ENCODE data around the gene DKKL1. TPM values are rescaled to one million over a fixed set of nuclear protein-coding genes. Genes with fewer than 3 reads are reported as not detected.
A peak's percentile ranks its signal among the peaks of the same experiment; 100 is the strongest.
"Not testable (repeated sequence)": the region's sequence is repeated elsewhere in the genome, so short reads cannot be mapped to it uniquely, and the experiment has no call there.

The DKKL1 gene
- total RNA-seq, 2 experiments from 2014 or later: 0.61 to 0.63 TPM

- H3K27ac ChIP-seq (ENCODE audit: low read depth, low read length, poor library complexity, severe bottlenecking): no peak overlapping the region
- H2AFZ ChIP-seq (ENCODE audit: low read length): no peak overlapping the region
- CTCF ChIA-PET (ENCODE audit: unreplicated experiment): no interaction called here
- no TSS peak for BruUV-seq (replicated peaks)
- H3K36me3 ChIP-seq (ENCODE audit: insufficient read depth, low read length): peaks cover 53% of the 10 kb centered on the region
- H3K79me2 ChIP-seq (ENCODE audit: insufficient read depth, low read depth, low read length): peaks cover 9% of the 10 kb centered on the region; the same call in 1 of the 2 replicates
- no peaks in the 10 kb centered on the region for H3K9me2 ChIP-seq (ENCODE audit: insufficient read depth, low read length)
- no peak for TF ChIP-seq EZH2phosphoT487 (IDR thresholded peaks at IDR 0.05; ENCODE audit: borderline replicate concordance, low read depth, low read length)
- no peak for TF ChIP-seq CTCF (conservative IDR thresholded peaks at IDR 0.05; ENCODE audit: low read length)
- no peak overlapping the region for H3K4me3 ChIP-seq (ENCODE audit: low read depth, low read length, poor library complexity, severe bottlenecking)
- intact Hi-C loops (cut with micrococcal nuclease; ENCODE audit: unreplicated experiment): no loop called here
- no peak overlapping the region for H3K4me2 ChIP-seq (ENCODE audit: low read length)
- H3K9me3 ChIP-seq (ENCODE audit: low read length): peaks cover 27% of the 10 kb centered on the region; the same call in 1 of the 2 replicates
- peaks cover 28% of the 10 kb centered on the region for H3K4me1 ChIP-seq (ENCODE audit: insufficient read depth, low read length, poor library complexity, severe bottlenecking)
- no peaks in the 10 kb centered on the region for H4K20me1 ChIP-seq (ENCODE audit: insufficient read depth, low read length)
- POLR2A ChIA-PET: no interaction called here
- no peak for DNase-seq (ENCODE audit: low spot score)
Measured at GRCh38 chr19:49316284-49316683, 47.4 kb upstream of the DKKL1 start.

- H3K4me2 ChIP-seq (ENCODE audit: low read length): no peak overlapping the region
- H3K9me2 ChIP-seq (ENCODE audit: insufficient read depth, low read length): no peaks in the 10 kb centered on the region
- peaks cover 71% of the 10 kb centered on the region for H3K36me3 ChIP-seq (ENCODE audit: insufficient read depth, low read length)
- ChIA-PET POLR2A (interaction anchor here (0.5 to 1.3 kb wide), 5 partner anchors 8 to 374 kb away, joined by 3 to 5 read pairs (median 3); no protein-coding TSS in a partner anchor), CTCF (ENCODE audit: unreplicated experiment) (no interaction called here)
- intact Hi-C loops (cut with micrococcal nuclease; ENCODE audit: unreplicated experiment): no loop called here
- H3K9me3 ChIP-seq (ENCODE audit: low read length): peaks cover 44% of the 10 kb centered on the region
- no peak for TF ChIP-seq EZH2phosphoT487 (IDR thresholded peaks at IDR 0.05; ENCODE audit: borderline replicate concordance, low read depth, low read length)
- TF ChIP-seq CTCF (conservative IDR thresholded peaks at IDR 0.05; ENCODE audit: low read length): no peak
- no peak overlapping the region for H3K27ac ChIP-seq (ENCODE audit: low read depth, low read length, poor library complexity, severe bottlenecking)
- no peaks in the 10 kb centered on the region for H4K20me1 ChIP-seq (ENCODE audit: insufficient read depth, low read length)
- no peak overlapping the region for H2AFZ ChIP-seq (ENCODE audit: low read length)
- peaks cover 21% of the 10 kb centered on the region for H3K4me1 ChIP-seq (ENCODE audit: insufficient read depth, low read length, poor library complexity, severe bottlenecking)
- DNase-seq (ENCODE audit: low spot score): no peak
- peaks cover 14% of the 10 kb centered on the region; the same call in 1 of the 2 replicates for H3K79me2 ChIP-seq (ENCODE audit: insufficient read depth, low read depth, low read length)
- H3K4me3 ChIP-seq (ENCODE audit: low read depth, low read length, poor library complexity, severe bottlenecking): no peak overlapping the region
- no TSS peak for BruUV-seq (replicated peaks)
Measured at GRCh38 chr19:49318296-49318695, 45.4 kb upstream of the DKKL1 start.

- H3K4me3 ChIP-seq (ENCODE audit: low read depth, low read length, poor library complexity, severe bottlenecking): peak within 1 kb of the TSS; percentile 26
- peak within 1 kb of the TSS; percentile 98 for H3K27ac ChIP-seq (ENCODE audit: low read depth, low read length, poor library complexity, severe bottlenecking)
- H3K9me3 ChIP-seq (ENCODE audit: low read length): peaks cover 34% of the 10 kb centered on the region
- H3K79me2 ChIP-seq (ENCODE audit: insufficient read depth, low read depth, low read length): peaks cover 17% of the 10 kb centered on the region; the same call in 1 of the 2 replicates
- no TSS peak for BruUV-seq (replicated peaks)
- no peak for TF ChIP-seq CTCF (conservative IDR thresholded peaks at IDR 0.05; ENCODE audit: low read length)
- TF ChIP-seq EZH2phosphoT487 (IDR thresholded peaks at IDR 0.05; ENCODE audit: borderline replicate concordance, low read depth, low read length): no peak
- intact Hi-C loops (cut with micrococcal nuclease; ENCODE audit: unreplicated experiment): no loop called here
- H3K9me2 ChIP-seq (ENCODE audit: insufficient read depth, low read length): no peaks in the 10 kb centered on the region
- H3K4me1 ChIP-seq (ENCODE audit: insufficient read depth, low read length, poor library complexity, severe bottlenecking): peaks cover 57% of the 10 kb centered on the region
- DNase-seq (ENCODE audit: low spot score): no peak
- ChIA-PET POLR2A (no interaction called here), CTCF (ENCODE audit: unreplicated experiment) (interaction anchor here (1.3 kb wide), 1 partner anchor 67 kb away, joined by 3 read pairs; no protein-coding TSS in a partner anchor)
- H3K36me3 ChIP-seq (ENCODE audit: insufficient read depth, low read length): peaks cover 58% of the 10 kb centered on the region
- H4K20me1 ChIP-seq (ENCODE audit: insufficient read depth, low read length): no peaks in the 10 kb centered on the region
- H3K4me2 ChIP-seq (ENCODE audit: low read length): peak within 1 kb of the TSS; percentile 59
- H2AFZ ChIP-seq (ENCODE audit: low read length): peak within 1 kb of the TSS; percentile 47; the same call in 1 of the 2 replicates
Measured at GRCh38 chr19:49324801-49325576, 38.7 kb upstream of the DKKL1 start, which contains the start of gene SLC6A16. SLC6A16 (minus strand) TSS chr19:49325191; CDS start chr19:49311347, 13,844 bp downstream.

- Histone ChIP-seq H3K36me3 (ENCODE audit: insufficient read depth, low read length) (peaks cover 54% of the 10 kb centered on the region), H3K4me1 (ENCODE audit: insufficient read depth, low read length, poor library complexity, severe bottlenecking) (peaks cover 65% of the 10 kb centered on the region), H3K4me2 (ENCODE audit: low read length) (peak overlapping the region; percentile 59), H3K79me2 (ENCODE audit: insufficient read depth, low read depth, low read length) (peaks cover 24% of the 10 kb centered on the region; the same call in 1 of the 2 replicates), H3K27ac (ENCODE audit: low read depth, low read length, poor library complexity, severe bottlenecking) (peak overlapping the region; percentile 98), H3K4me3 (ENCODE audit: low read depth, low read length, poor library complexity, severe bottlenecking) (peak overlapping the region; percentile 26), H2AFZ (ENCODE audit: low read length) (peak overlapping the region; percentile 47; the same call in 1 of the 2 replicates), H3K9me3 (ENCODE audit: low read length) (peaks cover 28% of the 10 kb centered on the region)
- CTCF ChIA-PET (ENCODE audit: unreplicated experiment): interaction anchor here (1.3 kb wide), 1 partner anchor 66 kb away, joined by 3 read pairs; no protein-coding TSS in a partner anchor
- H4K20me1 ChIP-seq (ENCODE audit: insufficient read depth, low read length); intact Hi-C loops (cut with micrococcal nuclease; ENCODE audit: unreplicated experiment); DNase-seq (ENCODE audit: low spot score); H3K9me2 ChIP-seq (ENCODE audit: insufficient read depth, low read length); BruUV-seq (replicated peaks): not testable (repeated sequence)
- POLR2A ChIA-PET: interaction anchor here (0.7 kb wide), 2 partner anchors 9 to 12 kb away, joined by 3 to 8 read pairs; partner anchors contain the start of gene CD37
Measured at GRCh38 chr19:49325756-49326155, 37.9 kb upstream of the DKKL1 start.
